NCI-H1105 (cell line): ENCODE measurements around the gene GREB1L.
A peak's percentile ranks its signal among the peaks of the same experiment; 100 is the strongest.
"Not testable (repeated sequence)": the region's sequence is repeated elsewhere in the genome, so short reads cannot be mapped to it uniquely, and the experiment has no call there.

Source experiments
- DNase-seq: peaks from one replicate; lab custom pipeline; 2025; lab: John Stamatoyannopoulos, UW

Gene GREB1L

GRCh38 chr18:21242141-21242779 lies at the start of gene GREB1L:
Gene GREB1L (plus strand): TSS chr18:21242232. CDS start chr18:21383519, 141,287 bp downstream.
- peak; percentile 70 for DNase-seq

DNA sequence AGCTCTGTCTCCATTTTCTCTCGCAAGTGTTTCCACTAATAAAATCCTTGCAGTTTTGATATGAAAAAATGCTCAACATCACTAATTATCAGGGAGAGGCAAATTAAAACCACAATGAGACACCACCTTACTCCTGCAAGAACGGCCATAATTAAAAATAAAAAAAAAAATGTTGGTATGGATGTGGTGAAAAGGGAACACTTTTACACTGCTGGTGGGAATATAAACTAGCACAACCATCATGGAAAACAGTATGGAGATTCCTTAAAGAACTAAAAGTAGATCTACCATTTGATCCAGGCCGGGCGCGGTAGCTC lies 49.8 kb upstream of the GREB1L start:
- DNase-seq = no peak

DNA sequence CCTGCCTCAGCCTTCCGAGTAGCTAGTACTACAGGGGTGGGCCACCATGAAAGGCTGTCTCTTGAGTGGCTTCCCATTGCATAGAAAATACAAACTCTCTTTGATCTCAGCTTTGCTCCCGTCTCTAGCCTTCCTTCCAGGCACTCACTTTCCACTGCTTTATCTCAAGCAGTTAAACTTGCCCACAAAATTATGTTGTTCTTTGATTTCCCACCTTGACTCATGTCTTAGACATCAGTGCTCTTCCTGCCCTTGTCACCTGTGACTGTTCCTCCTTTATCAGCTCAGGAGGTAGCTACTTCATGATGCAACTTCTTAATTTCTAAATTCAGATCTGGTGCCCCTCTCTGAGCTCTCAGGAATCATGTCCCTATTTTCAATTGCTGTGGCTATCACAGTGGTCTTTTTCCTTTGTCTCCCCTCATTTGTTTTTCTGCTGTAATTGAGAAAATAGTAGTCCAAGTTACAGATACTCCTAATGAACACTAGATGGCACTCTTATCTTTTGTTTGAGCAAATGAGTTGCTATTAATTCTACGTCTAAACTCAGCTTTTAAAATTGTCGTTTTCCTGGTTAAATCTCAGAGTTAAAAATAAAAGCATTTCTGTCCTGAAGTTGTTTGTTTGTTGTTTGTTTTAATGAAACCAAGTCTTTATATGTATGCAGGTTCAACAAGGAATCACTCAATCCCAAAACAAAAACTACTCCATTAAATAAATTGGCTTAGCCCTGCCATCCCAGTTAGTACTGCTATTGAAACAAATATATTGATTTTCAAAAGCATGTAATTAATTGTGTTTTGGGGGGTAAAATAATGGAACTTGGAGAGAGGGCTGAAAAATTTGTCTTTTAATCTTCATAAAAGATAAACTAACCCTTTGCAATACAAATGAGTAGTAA lies 46.9 kb upstream of the GREB1L start:
- DNase-seq = peak; percentile 16

- no peak for DNase-seq
These were observed 45.6 kb upstream of the GREB1L start for GRCh38 chr18:21196426-21196825.

GRCh38 chr18:21203126-21203525 lies 38.9 kb upstream of the GREB1L start:
- DNase-seq = no peak

DNA sequence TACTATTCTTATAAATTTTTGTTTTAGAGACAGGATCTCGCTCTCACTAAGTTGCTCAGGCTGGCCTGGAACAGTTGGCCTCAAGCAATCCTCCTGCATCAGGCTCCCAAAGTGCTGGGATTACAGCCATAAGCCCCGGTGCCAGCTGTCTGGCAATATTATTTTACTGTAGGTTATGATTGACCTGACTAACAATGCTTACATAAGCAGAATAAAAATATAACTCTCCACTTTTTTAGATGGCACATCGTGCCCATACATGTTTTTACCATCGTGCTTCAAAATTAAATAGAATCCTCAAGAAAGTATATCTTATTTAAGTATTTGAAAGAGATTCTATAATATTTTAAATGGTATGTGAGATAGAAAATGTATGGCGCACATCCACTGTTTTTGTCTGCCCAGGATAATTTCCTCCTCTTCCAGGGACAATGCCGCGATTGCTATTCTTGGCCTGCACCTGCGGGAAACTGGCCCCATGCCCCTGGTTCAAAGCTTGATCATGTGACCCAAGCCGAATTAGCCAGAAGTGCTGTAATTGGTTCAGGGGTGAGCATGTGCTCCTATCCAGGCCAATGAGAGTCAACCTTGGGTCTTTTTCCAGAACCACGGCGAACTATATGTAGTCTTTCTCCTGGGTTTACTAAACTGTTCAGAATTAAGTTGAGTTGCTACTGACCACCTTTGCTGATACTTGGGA lies 38.3 kb upstream of the GREB1L start:
- DNase-seq = no peak

GRCh38 chr18:21205695-21206094 lies 36.3 kb upstream of the GREB1L start:
- no peak for DNase-seq

- no peak for DNase-seq
These were observed 31.8 kb upstream of the GREB1L start for GRCh38 chr18:21210278-21210677.

GRCh38 chr18:21210784-21211183 lies 31.2 kb upstream of the GREB1L start:
- DNase-seq = no peak

DNA sequence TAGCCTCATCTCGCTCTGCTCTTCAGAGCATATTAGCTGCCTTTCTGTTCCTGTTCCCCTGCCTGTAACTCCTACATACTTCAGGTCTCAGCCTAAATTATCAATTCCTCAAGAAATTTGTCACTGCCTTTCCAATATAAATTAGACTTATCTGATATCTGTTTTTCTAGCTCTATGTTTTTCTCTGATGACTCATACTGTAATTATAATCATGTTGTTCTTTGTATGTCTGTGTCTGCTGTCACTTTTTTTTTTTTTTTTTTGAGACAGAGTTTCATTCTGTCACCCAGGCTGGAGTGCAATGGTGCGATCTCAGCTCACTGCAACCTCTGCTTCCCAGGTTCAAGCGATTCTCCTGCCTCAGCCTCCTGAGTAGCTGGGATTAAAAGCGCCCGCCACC lies 27.6 kb upstream of the GREB1L start:
- not testable (repeated sequence) for DNase-seq

- no peak for DNase-seq
These were observed 26.5 kb upstream of the GREB1L start for GRCh38 chr18:21215490-21215889.

GRCh38 chr18:21218862-21219261 lies 23.2 kb upstream of the GREB1L start:
- no peak for DNase-seq

- DNase-seq = no peak
These were observed 11.6 kb upstream of the GREB1L start for GRCh38 chr18:21230436-21230835.

GRCh38 chr18:21241301-21242048 lies 557 bp upstream of the GREB1L start:
- DNase-seq = no peak

GRCh38 chr18:21242780-21243401 lies 859 bp downstream of the GREB1L start:
- DNase-seq = peak; percentile 18

DNA sequence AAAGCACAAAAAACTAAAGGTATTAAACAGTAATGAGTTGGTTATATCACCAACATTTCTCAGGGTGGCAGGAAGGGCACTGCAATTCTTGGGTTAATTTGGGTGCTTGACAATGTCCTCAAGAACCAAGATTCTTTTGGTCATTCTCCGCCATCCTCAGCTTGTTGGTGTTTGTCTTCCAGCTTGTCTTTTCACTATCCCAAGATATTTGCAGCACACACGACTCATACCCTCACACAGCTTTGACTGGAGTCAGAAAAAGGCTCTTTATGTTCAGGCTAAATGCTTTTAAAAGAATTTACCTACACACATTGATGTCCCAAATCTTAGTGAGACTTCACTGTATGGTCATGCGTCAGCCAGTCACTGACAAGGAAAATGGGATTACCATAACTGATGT lies 12.5 kb downstream of the GREB1L start:
- DNase-seq = no peak

DNA sequence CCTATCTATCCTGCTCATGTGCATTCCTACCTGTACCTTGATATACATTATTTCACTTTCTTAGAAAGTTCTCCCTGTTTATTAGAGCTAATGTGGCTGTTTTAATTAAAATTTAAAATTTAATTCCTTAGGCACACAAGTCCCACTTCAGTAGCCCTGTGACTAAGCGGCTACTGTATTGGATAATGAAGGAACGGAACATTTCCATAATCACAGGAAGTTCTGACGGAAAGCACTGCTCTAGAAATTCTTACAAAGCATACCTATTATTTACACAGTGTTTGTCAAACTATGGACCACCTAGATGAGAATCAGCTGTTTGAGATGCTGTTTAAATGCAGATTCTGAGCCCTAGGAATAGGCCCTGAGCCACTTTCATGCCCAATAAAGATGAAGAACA lies 13.2 kb downstream of the GREB1L start:
- DNase-seq = no peak

DNA sequence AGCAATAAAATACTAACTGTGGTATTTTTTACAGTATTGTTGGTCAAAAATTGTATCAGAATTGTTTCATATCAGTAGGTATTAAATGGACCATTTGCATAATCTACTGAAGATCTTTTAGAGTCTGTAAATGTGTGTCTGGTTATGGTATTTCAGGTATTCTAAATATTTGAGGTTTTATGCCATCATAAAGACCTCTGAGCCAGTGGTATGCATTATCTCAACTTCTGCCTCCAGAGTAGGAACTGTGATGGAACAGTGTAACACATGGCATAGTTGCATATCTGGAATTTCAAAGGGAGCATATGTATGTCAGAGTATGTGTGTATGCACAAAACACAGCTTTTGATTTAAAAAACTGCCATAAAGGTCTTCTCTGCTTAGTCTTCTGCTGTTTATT lies 15.4 kb downstream of the GREB1L start:
- DNase-seq = no peak

GRCh38 chr18:21260621-21261020 lies 18.6 kb downstream of the GREB1L start:
- DNase-seq = no peak

DNA sequence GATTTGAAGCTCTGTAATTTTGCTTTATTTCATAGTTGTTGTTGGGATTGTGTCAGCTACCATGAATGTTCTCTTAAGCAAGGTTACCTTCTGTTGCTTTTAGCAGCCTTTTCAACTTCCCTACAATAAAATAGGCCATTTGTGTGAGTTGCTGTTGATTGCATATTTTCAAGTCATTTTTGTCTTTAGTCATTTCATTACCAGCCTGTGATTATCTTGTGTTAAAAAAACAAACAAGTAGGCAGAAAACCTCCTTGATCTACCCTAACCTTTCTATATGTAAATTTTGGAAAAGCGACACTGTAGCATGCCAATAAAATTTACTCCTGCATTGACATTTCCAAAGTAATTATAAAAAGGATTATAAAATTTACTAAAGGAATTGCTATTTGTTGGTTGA lies 19.3 kb downstream of the GREB1L start:
- DNase-seq = no peak

DNA sequence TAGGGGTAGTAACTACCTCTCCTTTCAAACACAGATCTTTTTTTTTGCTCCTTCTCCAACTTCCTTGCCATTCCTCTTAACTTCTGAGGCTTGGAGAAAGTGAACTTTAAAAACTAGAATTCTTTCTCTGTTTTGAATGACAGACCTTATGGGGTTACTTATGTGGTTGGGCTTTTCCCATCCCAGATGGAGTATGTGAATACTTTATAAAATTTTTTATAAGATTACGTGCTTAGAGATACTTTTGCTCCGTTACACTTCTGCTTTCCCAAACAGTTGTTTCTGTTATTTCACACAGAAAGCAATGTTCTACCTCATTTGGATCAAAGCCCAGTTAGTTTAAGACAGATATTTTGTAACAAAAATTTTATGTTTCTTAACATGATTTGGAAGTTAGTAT lies 20.2 kb downstream of the GREB1L start:
- DNase-seq = no peak

GRCh38 chr18:21262979-21263378 lies 20.9 kb downstream of the GREB1L start:
- no peak for DNase-seq
